HG03025 (cell line): ENCODE data around the gene BCDIN3D.

ENCODE experiments used
- ATAC-seq: cut with Tn5 transposase; IDR thresholded peaks from one replicate; pipeline ENCODE4 v1.9.1; 2021; ENCODE audit warnings: mild to moderate bottlenecking, moderate library complexity; ENCODE audit not compliant: unreplicated experiment, low FRiP score

The BCDIN3D gene

GRCh38 chr12:49801141-49802063 is 41.5 kb downstream of the BCDIN3D start:
- ATAC-seq = no peak

- no peak for ATAC-seq
Observed at GRCh38 chr12:49800421-49801140, 42.3 kb downstream of the BCDIN3D start.

- ATAC-seq = no peak
Observed at GRCh38 chr12:49798934-49799333, 44.0 kb downstream of the BCDIN3D start.

GRCh38 chr12:49798248-49798647 is 44.7 kb downstream of the BCDIN3D start:
- no peak for ATAC-seq

GRCh38 chr12:49797449-49797776 is 45.5 kb downstream of the BCDIN3D start:
- no peak for ATAC-seq

GRCh38 chr12:49796606-49797448 is 46.1 kb downstream of the BCDIN3D start:
- ATAC-seq = no peak

- ATAC-seq = no peak
Observed at GRCh38 chr12:49796155-49796554, 46.8 kb downstream of the BCDIN3D start.

GRCh38 chr12:49795654-49796105 is 47.2 kb downstream of the BCDIN3D start:
- no peak for ATAC-seq

- ATAC-seq = no peak
Observed at GRCh38 chr12:49794811-49795653, 47.9 kb downstream of the BCDIN3D start.

- ATAC-seq = no peak
Observed at GRCh38 chr12:49794021-49794420, 48.9 kb downstream of the BCDIN3D start.

GRCh38 chr12:49793620-49794019 is 49.3 kb downstream of the BCDIN3D start:
- ATAC-seq = no peak

GRCh38 chr12:49792976-49793580 is 49.8 kb downstream of the BCDIN3D start:
- no peak for ATAC-seq

GRCh38 chr12:49792181-49792970 is 50.5 kb downstream of the BCDIN3D start:
- ATAC-seq = no peak

- ATAC-seq = no peak
Observed at GRCh38 chr12:49791700-49792099, 51.2 kb downstream of the BCDIN3D start.

GRCh38 chr12:49790741-49791555 is 52.0 kb downstream of the BCDIN3D start:
- ATAC-seq = no peak

GRCh38 chr12:49789992-49790391 is 52.9 kb downstream of the BCDIN3D start:
- ATAC-seq = no peak

GRCh38 chr12:49787672-49788071 is 55.2 kb downstream of the BCDIN3D start:
- ATAC-seq = no peak
